ENCODE measurements around the gene OR9Q1.

The OR9Q1 gene

DNA sequence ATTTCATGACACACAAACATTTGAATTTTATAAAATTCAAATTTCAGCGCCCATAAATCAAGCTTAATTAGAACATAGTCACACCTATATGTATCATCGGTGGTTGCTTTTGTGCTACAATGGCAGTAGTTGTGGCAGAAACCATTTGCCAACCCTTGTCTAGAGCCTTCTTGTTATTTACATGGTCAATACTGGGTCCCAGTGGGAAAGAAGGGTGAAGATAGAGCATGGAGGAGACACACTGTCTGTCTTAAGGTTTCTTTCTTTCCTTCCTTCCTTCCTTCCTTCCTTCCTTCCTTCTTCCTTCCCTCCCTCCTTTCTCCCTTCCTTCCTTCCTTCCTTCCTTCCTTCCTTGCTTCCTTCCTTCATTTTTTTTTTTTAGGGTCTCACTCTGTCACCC lies 10.8 kb downstream of the OR9Q1 start:
- DNase-seq = no peak

DNA sequence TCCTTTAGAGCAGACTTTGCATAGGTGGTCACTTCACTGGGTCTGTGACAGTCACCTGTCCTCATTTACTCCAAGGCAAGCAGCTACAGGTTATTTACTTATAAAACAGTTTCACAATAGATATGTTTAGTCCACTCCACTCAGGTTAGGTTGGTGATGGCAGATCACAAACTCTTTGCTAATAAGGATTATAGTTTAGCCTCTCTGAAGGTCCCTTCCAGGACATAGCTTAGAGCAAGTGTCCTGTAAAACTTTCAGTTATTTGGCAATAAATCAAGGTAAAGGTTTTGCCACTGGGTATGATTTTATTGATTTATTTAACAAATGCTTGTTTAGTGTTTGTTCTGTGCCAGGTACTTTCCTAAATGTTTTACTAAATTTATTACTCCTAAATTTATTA lies 15.9 kb downstream of the OR9Q1 start:
- no peak for DNase-seq

DNA sequence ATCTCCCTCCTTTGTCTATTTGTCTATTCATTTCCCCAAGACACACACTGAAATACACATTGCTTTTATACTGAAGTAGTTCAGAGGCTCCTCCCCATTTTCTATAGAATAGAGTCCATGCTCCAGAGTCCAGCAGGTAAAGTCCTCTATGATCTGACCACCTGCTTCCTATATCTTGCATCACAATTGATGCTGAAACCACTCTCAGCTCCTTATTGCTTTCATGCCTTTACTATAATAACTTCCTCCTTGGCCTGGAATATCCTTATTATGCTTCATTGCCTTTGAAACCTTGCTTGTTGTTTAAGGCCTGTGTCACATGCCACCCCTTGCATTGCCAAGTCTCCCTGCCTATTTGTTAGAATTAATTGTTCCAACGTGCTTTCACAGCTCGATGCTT lies 19.7 kb downstream of the OR9Q1 start:
- no peak for DNase-seq

DNA sequence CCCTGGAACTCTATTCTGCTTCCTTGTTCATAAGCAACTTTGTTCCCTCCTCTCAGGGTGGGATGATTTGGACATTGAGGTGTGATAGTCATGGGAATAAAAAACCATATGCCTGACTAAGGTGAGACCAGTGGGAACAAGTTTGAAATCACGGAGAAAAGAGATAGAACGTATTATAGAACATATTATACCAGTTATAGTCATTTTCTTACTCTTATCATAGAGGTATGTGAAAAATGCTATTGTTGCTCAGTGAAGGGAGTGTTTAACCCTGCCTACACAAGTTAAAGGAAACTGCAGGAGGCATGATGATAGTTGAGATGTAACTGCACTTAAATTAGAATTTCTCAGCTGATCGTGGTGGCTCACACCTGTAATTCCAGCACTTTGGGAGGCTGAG lies 22.6 kb downstream of the OR9Q1 start:
- DNase-seq = no peak

DNA sequence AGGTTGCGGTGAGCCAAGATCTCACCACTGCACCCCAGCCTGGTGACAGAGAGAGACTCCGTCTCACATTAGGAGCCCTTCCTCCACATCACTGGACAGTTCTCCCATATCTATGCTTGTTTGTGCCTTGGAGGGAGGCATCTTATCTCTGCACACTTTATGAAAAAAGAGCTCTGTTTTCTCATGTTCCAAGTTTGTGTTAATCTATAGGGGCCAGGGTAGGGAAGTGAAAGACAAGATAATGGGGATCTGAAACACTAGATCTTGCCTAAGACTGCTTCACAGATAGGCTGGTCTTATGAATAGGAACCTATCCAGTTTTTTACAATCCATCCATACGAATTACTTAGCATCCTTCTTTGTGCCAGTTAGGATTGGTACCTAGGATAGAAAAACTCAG lies 24.1 kb downstream of the OR9Q1 start:
- DNase-seq = no peak

DNA sequence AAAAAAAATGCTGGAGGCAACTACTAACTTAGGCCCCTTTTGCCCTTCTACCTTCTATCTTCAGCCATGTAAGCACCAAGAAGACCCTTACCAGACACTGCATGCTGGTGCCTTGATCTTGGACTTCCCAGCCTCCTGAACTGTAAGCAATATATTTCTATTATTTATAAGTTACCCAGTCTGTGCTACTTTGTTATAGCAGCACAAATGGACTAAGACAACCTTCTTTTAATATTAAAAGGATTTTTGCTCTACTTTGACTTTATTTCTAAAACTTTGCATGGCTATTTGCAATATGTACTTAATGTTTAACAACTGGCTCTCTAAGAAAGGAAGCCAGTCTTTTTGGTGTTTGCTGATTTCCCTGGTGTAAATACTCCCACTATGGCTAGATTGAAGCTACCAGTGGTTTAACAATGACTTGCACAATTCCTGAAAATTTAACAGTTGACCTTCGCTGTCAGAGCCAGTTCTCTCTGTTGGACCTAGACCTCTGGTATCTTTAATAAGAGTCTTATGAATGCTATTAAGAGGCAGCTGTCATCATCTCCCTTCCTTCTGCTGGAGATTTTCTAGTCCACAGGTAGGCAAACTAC lies 32.2 kb downstream of the OR9Q1 start:
- no peak for DNase-seq

DNA sequence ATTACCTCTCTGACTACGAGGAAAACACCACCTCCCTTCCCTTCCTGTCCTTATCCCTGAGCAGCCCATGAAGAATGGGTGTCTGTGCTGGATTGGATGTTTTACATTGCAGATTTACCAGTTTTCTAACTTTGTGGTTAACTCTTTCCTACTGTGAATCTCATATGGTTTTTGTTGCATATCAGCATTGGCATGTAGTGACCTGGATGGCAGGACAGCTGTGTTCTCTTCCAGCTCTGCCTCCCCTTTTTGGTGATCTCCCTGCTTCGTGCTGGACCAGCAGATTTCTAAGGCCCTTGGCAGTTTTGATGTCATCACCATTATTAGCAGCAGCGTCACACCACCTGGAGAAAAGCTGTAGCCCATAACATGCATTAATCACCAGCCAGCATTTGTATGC lies 33.8 kb downstream of the OR9Q1 start:
- DNase-seq = no peak

DNA sequence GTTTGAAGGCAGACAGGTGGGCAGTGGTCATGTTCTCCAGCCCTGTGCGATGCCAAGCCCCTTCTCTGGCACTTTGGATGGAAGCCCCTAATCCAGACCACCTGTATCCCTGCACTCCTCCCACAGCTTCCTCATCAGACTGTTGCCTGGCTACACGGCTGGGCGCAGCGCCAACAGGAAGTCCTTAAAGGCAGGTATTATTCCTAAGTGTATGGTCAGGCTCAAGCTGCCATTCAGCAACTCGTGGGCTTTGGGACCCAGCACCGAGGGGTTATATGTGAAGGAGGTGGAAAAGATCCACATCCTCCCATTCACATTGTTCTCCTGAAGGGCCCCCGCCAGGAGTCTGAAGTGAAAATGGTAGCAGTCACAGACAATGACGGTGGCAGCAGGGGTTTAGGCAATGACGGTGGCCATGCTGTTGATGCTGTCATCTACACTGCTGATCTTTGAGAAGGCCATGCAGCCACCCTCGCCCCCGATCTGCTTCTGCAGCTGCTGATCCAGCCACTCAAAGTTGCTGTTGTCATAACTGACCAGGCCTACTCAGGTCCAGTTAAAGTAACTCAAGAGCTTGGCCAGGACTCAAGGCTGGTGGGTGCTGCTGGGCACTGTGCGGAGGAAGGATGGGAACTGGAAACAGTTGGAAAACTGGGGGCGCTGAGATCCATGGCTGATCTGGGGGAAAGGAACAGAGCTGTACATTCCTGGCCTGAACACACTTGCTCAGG lies 34.8 kb downstream of the OR9Q1 start:
- DNase-seq = peak; percentile 26

DNA sequence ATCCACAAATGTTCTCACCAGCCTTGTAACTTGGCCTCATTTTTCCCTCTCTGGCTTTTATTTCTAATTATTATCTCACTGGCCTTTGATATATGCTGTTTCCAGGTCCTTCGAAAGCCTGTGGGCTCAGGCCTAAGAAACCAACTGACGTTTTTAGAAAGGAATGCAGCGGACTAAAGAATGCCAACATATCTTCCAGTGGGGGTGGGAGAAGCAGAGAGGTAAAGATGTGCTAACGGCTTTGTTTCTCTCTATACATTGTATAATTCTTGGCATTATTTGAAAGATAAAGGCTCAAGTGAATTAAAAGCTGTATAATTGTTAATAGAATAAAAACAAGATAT lies 35.3 kb downstream of the OR9Q1 start:
- DNase-seq = no peak

DNA sequence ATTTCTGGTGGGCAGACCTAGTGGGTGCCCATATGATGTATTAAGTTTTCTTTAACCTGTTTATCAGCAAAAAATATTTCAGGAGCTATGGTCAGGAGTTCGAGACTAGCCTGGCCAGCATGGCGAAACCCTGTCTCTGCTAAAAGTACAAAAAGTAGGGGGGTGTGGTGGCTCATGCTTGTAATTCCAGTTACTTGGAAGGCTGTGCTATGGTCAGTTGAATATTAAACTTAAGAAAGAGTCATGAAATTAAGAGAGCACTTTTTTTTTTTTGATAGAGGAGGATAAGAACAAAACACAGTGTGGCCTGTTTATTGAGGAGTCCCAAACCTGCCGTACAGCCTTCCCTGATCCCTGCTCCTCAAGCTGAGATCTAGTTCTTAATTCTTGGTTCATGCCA lies 36.9 kb downstream of the OR9Q1 start:
- no peak for DNase-seq

DNA sequence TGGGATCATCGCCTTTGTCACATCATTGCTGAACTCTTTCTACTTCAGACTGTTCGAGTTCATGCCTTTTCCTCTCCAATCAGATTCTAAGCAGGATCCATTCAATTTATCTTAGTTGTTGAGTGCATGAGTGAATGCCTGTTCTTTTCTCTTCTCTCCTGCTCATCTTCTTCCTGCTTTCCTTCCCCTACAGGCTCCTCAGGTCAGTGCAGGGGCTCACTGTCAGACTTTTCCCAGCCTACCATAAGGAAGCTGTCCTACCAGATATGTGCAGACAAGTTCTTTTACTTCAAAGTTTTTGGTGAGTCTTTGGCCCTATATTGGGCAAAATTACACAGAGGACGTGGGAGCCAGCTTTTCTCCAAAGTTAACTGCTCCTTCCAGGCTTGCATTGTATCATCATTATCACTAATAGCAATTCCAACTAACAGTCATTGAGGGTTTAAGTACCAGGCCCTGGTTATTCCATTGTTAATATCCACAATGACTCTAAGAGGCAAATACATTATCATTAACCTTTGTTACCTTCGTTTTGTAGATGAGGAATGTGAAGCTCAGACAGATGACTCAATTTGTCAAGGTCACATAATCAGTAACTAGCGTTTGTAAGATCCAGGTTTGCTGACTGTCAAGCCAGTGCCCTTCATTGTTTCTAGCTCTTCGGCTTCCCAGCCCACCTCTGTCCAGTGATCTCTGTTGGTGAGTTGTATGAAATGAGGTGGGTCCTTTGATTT lies 37.4 kb downstream of the OR9Q1 start:
- DNase-seq = no peak

DNA sequence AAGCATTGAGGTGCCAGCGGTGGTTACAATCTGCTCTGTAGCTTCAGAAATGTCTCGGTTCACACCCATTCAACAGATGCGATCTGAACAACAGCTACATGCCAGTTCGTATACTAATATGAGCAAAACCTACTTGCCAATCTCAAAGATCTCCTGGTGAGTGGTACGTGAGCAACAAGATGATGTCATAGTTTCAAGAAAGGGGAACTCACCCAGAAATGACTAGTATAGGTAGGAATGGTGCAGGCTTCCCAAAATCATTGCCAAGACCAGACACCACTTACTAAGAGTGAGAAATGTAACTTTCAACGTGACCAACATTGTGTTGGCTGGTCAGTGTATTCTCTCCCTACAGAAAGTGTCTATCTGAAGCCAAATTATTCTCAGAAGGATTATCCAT lies 38.1 kb downstream of the OR9Q1 start:
- no peak for DNase-seq

DNA sequence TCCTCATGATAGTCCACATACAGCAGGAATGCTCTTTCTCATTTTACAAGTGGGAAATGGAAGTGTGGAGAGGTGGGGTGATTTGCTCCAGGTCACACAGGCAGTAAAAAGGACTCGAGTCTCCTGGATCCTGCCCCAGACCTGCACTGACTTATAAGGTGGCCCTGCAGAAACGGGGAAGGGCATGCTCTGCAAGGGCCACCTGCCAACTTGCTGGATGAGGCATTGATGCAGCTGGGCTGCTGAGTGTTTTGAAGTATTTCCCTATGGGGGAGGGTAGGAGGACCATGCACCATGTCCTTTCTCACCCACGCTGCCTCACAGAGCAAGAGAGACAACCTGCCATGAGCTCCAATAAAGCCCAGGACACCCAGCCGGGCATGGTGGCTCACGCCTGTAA lies 44.0 kb downstream of the OR9Q1 start:
- no peak for DNase-seq

DNA sequence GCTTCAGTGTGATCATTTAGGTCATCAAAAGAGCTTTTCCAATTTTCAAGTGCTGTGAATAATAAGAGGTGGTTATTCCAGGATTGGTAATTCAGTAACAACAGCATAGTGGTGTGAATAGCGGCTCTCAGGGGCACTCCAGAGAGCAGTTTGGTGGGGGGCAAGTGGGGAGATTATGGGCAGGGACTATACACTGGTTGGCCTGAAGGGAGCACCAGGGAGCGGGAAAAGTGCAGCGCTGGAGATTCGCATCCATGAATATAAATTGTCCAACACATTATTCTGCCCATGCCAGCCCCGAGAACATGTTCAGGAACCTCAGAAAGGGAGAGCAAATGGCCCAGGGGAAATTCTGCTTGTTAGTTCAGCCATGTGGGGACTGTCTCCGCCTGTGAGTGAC lies 45.0 kb downstream of the OR9Q1 start:
- no peak for DNase-seq

DNA sequence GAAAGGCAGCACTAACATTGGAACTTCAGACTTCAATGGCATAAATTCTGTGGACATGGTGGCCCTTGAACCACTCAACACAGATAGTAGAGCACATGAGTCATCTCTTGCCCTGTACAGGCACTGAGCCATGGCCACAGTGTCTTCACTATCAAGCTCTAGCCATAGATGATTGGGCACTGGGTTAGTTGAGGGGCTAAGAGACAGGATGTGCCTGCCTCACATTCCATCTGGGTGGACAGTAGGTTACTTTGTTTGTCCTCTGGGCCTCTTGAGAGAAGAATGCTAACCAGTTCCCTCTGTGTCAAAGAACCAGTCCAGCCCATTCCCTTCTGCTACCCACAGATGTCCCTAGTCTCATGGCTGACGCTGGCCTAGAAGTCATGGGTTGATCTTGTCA lies 46.9 kb downstream of the OR9Q1 start:
- DNase-seq = no peak

DNA sequence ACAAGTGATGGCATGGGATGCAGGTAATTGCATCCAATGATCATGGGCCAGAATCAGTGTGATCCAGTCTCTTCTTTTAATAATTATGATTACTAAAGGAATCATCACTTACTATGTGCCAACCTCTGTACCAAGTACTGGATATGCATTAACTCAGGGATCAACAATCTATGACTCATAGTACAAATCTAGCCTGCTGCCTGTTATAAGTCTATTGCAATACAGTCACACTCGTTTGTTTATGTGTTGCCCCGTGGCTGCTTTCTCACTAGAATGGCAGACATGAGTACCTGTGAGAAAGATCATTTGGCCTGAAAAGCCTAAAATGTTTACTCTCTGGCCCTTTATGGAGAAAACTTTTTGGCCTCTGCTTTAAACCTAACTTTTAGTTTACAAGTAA lies 52.1 kb downstream of the OR9Q1 start:
- DNase-seq = no peak

DNA sequence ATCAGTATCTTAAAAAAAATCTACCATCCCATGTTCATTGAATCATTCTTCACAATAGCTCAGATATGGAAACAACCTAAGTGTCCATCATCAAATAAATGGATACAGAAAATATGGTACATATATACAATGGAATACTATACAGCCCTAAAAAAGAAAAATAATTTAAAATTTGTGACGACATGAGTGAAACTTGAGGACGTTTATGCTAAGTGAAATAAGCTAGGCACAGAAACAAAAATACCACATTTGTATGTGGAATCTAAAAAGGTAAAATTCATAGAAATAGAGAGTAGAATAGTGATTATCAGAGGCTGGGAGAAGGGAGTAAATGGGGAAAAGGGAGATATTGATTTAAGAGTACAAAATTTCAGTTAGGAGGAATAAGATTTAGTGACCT lies 62.8 kb downstream of the OR9Q1 start:
- DNase-seq = no peak

DNA sequence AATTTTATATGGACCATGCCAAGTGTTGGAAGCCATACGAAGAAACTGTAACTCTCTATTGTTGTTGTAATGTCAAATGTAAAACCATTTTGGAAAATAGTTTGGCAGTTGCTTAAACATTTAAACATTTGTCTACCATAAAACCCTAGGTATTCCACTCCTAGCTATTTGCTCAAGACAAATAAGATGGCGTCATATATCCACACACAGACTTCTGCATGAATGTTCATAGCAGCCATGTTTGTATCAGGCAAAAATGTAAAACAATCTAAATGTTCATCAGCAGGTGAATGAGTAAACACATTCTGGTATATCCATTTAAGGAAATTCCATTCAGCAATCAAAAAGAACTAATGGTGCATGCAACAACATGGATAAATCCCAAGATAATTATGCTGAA lies 73.8 kb downstream of the OR9Q1 start:
- DNase-seq = no peak

DNA sequence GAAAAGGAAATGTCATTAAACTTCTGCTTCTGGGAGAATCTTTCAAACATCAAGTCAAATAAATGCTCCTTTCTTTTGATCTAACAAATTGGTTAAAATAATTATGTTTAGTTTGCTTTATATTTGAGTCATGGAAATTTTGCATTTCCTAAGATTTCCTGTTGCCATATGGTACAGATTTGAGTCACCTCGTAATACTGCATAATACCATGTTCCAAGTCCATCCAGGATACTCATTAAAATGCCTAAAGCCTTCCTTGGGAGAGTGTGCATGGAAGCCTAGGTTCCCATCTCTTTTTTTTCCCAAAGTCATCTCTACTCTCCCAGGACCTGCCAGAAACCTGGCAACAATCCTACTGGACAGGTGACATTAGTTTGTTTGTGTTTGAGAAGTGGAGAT lies 97.4 kb downstream of the OR9Q1 start:
- no peak for DNase-seq

DNA sequence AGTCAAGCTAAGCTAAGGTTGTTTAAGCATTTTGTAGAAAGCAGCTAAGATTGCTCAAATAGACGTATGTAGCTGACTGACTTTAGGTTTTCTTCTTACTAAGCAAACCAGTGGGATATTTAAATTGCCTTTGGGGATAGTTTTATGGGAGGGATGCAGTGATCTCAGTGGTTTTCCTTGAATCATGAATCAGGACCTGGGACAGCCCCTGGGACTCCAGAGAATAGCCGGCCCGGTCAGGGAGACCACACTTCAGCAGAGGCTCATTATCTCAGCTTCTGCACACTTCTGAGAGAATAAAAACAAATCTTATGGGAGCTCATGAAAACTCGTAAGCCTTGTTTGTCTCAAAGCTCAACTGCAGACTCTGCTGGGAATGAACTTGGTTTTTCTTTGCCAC lies 101.8 kb downstream of the OR9Q1 start, which contains the start of gene OR9I1:
Gene OR9I1, minus strand, starts transcription at position 62 of the 400 bp plus-strand sequence. CDS start 6,086 bp downstream, outside the sequence.
- DNase-seq = no peak

DNA sequence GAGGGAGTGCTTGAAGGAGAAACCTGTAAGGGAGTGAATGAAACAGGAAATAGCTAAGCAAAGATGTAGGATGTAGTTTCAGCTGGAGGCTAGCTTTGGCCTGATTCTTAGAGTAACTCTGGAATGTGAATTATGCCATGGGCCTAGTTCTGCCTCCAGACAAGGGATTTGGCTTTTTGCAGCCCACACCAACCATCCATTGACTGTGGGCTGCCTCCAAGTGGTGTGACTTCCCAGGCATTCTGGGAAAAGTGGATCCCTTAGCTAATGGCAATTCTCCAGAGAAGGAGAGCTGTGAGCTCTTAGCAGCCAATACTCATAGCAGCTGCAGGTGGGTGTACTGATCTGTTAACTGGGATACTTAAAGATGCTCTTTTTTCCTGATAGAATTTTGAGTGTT lies 103.7 kb downstream of the OR9Q1 start:
- no peak for DNase-seq

DNA sequence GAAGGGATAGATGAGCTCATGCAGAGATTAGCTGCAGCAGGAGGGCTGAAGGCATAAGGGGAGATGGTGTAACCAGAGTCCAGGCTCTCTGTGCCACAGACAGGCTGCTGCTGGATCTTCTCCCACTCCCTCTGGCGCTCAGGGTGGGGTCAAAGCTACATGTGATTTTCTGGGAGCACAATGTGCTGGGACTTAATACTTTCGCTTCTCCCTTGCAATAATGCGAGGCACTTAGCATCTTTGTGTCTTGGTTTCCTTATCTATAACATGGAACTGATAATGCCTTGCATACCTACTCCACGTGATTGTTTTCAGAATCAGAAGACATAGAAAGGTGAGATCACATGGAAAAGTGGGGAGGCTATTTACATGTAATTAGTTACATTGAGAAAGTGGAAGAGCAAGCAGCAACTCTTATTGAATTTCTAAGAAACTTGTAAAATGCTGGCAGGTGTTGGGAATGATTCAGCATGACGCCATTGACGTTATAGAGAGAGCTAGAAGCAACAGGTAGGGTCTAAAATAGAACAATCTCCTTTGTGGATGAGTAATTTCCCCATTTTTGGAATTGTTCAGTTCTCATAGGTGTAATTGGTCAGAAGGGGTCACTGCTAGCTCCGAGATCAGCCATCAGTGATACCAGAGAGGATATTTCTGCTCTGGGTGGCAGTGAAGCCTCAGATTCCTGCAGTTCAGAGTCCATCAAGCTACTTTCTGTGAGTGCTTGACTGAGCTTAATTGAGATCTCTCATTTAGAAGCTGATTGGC lies 109.8 kb downstream of the OR9Q1 start:
- no peak for DNase-seq

DNA sequence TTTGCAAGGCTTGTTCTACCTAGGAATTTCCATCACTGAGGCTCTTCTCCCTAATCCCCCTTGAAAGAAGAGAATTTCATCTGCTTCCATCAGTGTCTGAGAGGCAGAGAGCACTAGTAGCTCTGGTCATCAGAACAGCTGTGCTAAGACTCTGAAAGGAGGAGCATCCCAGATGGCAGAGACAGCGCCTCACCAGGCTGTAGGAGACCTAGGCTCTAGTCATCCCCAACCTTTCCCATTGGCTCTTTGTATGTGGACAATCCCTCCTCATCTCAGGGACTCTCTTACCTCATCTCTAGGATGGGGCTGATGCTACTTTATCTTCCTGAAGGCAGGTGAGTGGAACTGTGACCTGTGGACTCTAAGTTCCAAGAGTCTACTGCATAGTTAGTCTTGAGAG lies 110.5 kb downstream of the OR9Q1 start:
- DNase-seq = no peak

DNA sequence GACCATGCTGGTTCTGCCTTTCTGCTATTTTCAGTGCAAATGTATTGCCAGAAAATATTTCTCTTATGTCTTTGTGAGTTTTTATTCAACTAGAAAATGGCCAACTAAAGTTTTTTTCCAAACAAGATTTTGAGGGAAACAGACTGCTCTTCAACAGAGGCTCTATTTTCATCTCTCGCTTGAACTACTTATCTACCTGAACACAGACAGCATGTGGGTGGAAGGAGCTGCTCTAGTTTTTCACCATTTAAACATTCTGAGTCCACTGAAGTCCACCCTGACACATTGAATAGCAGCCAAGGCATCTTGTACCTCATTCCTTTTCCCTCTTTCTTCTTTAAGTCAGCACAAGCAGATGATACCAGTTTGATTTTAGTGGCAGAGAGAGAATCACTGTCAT lies 111.5 kb downstream of the OR9Q1 start:
- DNase-seq = no peak
